Lower leg skin (tissue), 3 donors: ENCODE measurements around the gene ALDH1A3.

Experiments
- POLR2A ChIP-seq, 2 donors: fragments of 450-650 bp; IDR thresholded peaks; one replicate each; pipeline ENCODE4 v1.6.1; 2016 to 2017; ENCODE audit warnings: antibody characterized with exemption in 2 of 2, mild to moderate bottlenecking in 1 of 2, moderate library complexity in 1 of 2
- TF ChIP-seq, protein P1 (sequence below), 3 donors: fragments of 450-650 bp; IDR thresholded peaks; one replicate each; pipeline ENCODE4 v1.5.1; 2016; ENCODE audit warnings: antibody characterized with exemption in 3 of 3, mild to moderate bottlenecking in 3 of 3, moderate library complexity in 2 of 3

DNA sequence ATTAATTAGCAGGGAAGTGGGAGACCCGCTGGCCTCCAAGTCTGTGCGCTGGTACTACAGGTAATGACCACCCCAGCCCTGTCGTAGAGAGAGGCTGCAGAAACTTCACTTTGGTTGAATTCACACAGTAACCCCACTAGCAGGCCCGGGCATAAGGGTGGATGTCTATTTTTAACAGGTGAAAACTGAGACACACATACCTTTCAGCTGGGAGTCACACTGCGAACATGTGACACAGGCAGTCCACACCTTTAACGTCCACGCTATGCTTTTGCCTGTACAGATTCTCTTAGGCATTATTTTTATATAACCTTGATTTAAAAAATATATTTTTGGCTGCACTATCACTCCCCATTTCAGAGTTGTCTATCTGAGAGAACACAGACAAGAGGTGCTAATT lies 43.4 kb downstream of the ALDH1A3 start:
- TF ChIP-seq, protein P1, sequence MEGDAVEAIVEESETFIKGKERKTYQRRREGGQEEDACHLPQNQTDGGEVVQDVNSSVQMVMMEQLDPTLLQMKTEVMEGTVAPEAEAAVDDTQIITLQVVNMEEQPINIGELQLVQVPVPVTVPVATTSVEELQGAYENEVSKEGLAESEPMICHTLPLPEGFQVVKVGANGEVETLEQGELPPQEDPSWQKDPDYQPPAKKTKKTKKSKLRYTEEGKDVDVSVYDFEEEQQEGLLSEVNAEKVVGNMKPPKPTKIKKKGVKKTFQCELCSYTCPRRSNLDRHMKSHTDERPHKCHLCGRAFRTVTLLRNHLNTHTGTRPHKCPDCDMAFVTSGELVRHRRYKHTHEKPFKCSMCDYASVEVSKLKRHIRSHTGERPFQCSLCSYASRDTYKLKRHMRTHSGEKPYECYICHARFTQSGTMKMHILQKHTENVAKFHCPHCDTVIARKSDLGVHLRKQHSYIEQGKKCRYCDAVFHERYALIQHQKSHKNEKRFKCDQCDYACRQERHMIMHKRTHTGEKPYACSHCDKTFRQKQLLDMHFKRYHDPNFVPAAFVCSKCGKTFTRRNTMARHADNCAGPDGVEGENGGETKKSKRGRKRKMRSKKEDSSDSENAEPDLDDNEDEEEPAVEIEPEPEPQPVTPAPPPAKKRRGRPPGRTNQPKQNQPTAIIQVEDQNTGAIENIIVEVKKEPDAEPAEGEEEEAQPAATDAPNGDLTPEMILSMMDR (IDR thresholded peaks at IDR 0.05), result no peak
- TF ChIP-seq POLR2A (IDR thresholded peaks at IDR 0.05), result no peak
